ENCODE data around the gene TUBA3D. TPM values are rescaled to one million over a fixed set of nuclear protein-coding genes. Genes with fewer than 3 reads are reported as not detected.

TUBA3D gene
- not detected in 2 replicates for total RNA-seq (2013; cell fraction: nucleolus; rRNA removed)
- not detected in 2 replicates for total RNA-seq (2014; rRNA removed)
- not detected in 2 replicates for total RNA-seq (2014; rRNA removed; fragmentation: Illumina TruSeq; extraction: Trizol)
- not detected in 2 replicates for total RNA-seq (2021)
- not detected for polyA plus RNA-seq (2011; ENCODE audit: low read depth)
- not detected in 2 replicates for polyA plus RNA-seq (2011; rRNA removed)
- polyA plus RNA-seq (2011; cell fraction: cytosol; rRNA removed), result not detected in 2 replicates
- not detected in 2 replicates for polyA plus RNA-seq (2011; cell fraction: nucleus; rRNA removed)
- 0.24 and 0.26 TPM in 2 replicates for polyA plus RNA-seq (2012)
- polyA plus RNA-seq (2014; fragmentation: Illumina TruSeq; extraction: Trizol), result not detected in 2 replicates
- under 1 TPM; 0.04 to 0.08 TPM for polyA plus RNA-seq (2014; fragmentation: Nextera tagmentation; extraction: Ambion mirVana)
- not detected in 2 replicates for polyA plus RNA-seq (2014; rRNA removed)
- under 1 TPM; 0.33 to 0.37 TPM for polyA plus RNA-seq (2016; fragmentation: Nextera tagmentation; extraction: Ambion mirVana)
- polyA minus RNA-seq (2011; rRNA and poly(A)+ RNA removed), result not detected in 2 replicates
- not detected in 2 replicates for polyA minus RNA-seq (2011; cell fraction: cytosol; rRNA and poly(A)+ RNA removed)
- polyA minus RNA-seq (2011; cell fraction: nucleus; rRNA and poly(A)+ RNA removed), result not detected in 2 replicates
- Bru-seq, nascent RNA, result not detected
- not detected for BruChase-seq, experiment 1, labeled RNA remaining after a 6-hour chase
- BruChase-seq, experiment 2, labeled RNA remaining after a 2-hour chase, result not detected
- long read RNA-seq, experiment 1, result 0 reads
- long read RNA-seq, experiment 2, result 0 reads

- intact Hi-C loops (cut with micrococcal nuclease; ENCODE audit: unreplicated experiment) (no loop called here), in situ Hi-C loops (cut with MboI) (no loop called here)
- ChIA-PET POLR2A (no interaction called here), CTCF (no interaction called here), RAD21 (ENCODE audit: unreplicated experiment) (no interaction called here), SMC1A (ENCODE audit: uncharacterized antibody, unreplicated experiment) (no interaction called here)
- FAIRE-seq (no peak), DNase-seq (ENCODE audit: low read depth, low spot score) (no peak), ATAC-seq (no peak)
- H3K9me3 ChIP-seq (replicated peaks; ENCODE audit: control insufficient read depth, insufficient read depth, low read length), result no peaks in the 10 kb centered on the region
- H3K79me2 ChIP-seq (ENCODE audit: control insufficient read depth, insufficient read depth, low read length), result no peaks in the 10 kb centered on the region
- no peak within 1 kb of the TSS for H2AFZ ChIP-seq (ENCODE audit: control insufficient read depth, low read depth, low read length)
- no peaks in the 10 kb centered on the region for H4K20me1 ChIP-seq (ENCODE audit: control insufficient read depth, insufficient read depth)
- TF ChIP-seq NR2C2 (IDR thresholded peaks at IDR 0.05; ENCODE audit: borderline replicate concordance, control insufficient read depth, insufficient read length, low read depth) (no peak), SUZ12 (IDR thresholded peaks at IDR 0.05; ENCODE audit: unreplicated experiment) (no peak), SUPT20H (IDR thresholded peaks at IDR 0.05; ENCODE audit: borderline replicate concordance, control insufficient read depth, low read depth, low read length) (no peak), BMI1 (IDR thresholded peaks at IDR 0.05; ENCODE audit: borderline replicate concordance) (no peak), ZNF217 (IDR thresholded peaks at IDR 0.05) (no peak), CBX3 (IDR thresholded peaks at IDR 0.05; ENCODE audit: borderline replicate concordance, low read depth) (no peak), MEF2A (IDR thresholded peaks at IDR 0.05; ENCODE audit: insufficient read depth, low read depth, low read length) (no peak), SREBF2 (IDR thresholded peaks at IDR 0.05; ENCODE audit: low read length) (no peak), HSF1 (IDR thresholded peaks at IDR 0.05; ENCODE audit: low read depth, low read length) (no peak), BCL3 (IDR thresholded peaks at IDR 0.05; ENCODE audit: borderline replicate concordance, insufficient read depth, low read depth, low read length, poor library complexity, severe bottlenecking) (no peak), PKNOX1 (IDR thresholded peaks at IDR 0.05) (no peak), TCF12 (IDR thresholded peaks at IDR 0.05; ENCODE audit: low read depth, low read length) (no peak), ZZZ3 (IDR thresholded peaks at IDR 0.05; ENCODE audit: control insufficient read depth, insufficient read length, low read depth) (no peak), ZBTB4 (CRISPR knock-in tag; IDR thresholded peaks at IDR 0.05) (no peak)
- H3K9ac ChIP-seq (ENCODE audit: control insufficient read depth, insufficient read depth, low read length), result no peak within 1 kb of the TSS
- no TSS peak for BruUV-seq (replicated peaks)
- no peaks in the 10 kb centered on the region for H3K36me3 ChIP-seq (ENCODE audit: control insufficient read depth in 2 of 2, insufficient read depth in 2 of 2, low read length in 1 of 2)
- no peak within 1 kb of the TSS for H3K27ac ChIP-seq (ENCODE audit: control insufficient read depth, insufficient read depth)
- no peaks in the 10 kb centered on the region for H3K4me1 ChIP-seq (ENCODE audit: control insufficient read depth, insufficient read depth, low read length)
- no peak within 1 kb of the TSS for H3K4me3 ChIP-seq
- H3K4me2 ChIP-seq (ENCODE audit: control insufficient read depth, insufficient read depth), result no peak within 1 kb of the TSS
- no peaks in the 10 kb centered on the region for H3K27me3 ChIP-seq (replicated peaks in 1 of 2; ENCODE audit: control insufficient read depth in 2 of 2, insufficient read depth in 2 of 2, low read length in 1 of 2)
- 96% methylated on average over 24 of the region's 27 CpGs for WGBS (ENCODE audit: insufficient coverage, insufficient replicate concordance, low lambda C conversion rate, missing lambda C conversion rate)
These were observed at the start of gene TUBA3D for GRCh38 chr2:131475831-131476230. TSS of gene TUBA3D (plus strand) at chr2:131476119. CDS start at chr2:131476200, 81 bp downstream.
